H1 (cell line): ENCODE measurements around the gene PPIP5K1. TPM values are rescaled to one million over a fixed set of nuclear protein-coding genes. Genes with fewer than 3 reads are reported as not detected.

Experiments used
- CHD7 ChIP-seq: fragments of 300-600 bp; sonication (generic); IDR thresholded peaks from 2 replicates; pipeline ENCODE4 v1.7.1; 2012; ENCODE audit warnings: low read length, moderate library complexity, mild to moderate bottlenecking, inconsistent platforms; ENCODE audit not compliant: insufficient replicate concordance
- FOSL1 ChIP-seq: IDR thresholded peaks from 2 replicates; pipeline ENCODE4 v1.6.1; 2011; ENCODE audit warnings: mild to moderate bottlenecking, low read depth, low read length, moderate library complexity; ENCODE audit not compliant: insufficient read depth
- KDM1A ChIP-seq: fragments of 200-600, 300-600 bp; sonication (generic); IDR thresholded peaks from 2 replicates; pipeline ENCODE4 v1.7.1; 2016; ENCODE audit warnings: mild to moderate bottlenecking, low read length, borderline replicate concordance
- MAX ChIP-seq: IDR thresholded peaks from 2 replicates; pipeline ENCODE4 v1.6.1; 2012; ENCODE audit warnings: inconsistent platforms
- POLR2AphosphoS5 ChIP-seq: IDR thresholded peaks from 2 replicates; pipeline ENCODE4 v1.6.1; 2011; ENCODE audit warnings: low read depth, low read length
- RNF2 ChIP-seq: fragments of 200-900, 300-1000 bp; sonication (generic); IDR thresholded peaks from 2 replicates; pipeline ENCODE4 v1.7.1; 2016; ENCODE audit warnings: borderline replicate concordance, low read depth, mild to moderate bottlenecking, antibody characterized with exemption, low read length; ENCODE audit not compliant: poor library complexity, severe bottlenecking; ENCODE audit errors: missing control alignments
- RXRA ChIP-seq: IDR thresholded peaks from 2 replicates; pipeline ENCODE4 v1.6.1; 2011; ENCODE audit warnings: low read depth, mild to moderate bottlenecking, low read length, moderate library complexity; ENCODE audit not compliant: insufficient read depth
- SP4 ChIP-seq: IDR thresholded peaks from 2 replicates; pipeline ENCODE4 v1.6.1; 2012; ENCODE audit warnings: low read length, inconsistent platforms
- polyA plus RNA-seq, 7 experiments: library from polyadenylated mRNA; depleted of rRNA in 3 of 7; stranded (reverse) in 5 of 7; unstranded in 2 of 7; fragments of >200 nt in 5 of 7; fragments of 200-250 nt in 2 of 7; gene quantifications; 1 replicate in 5 of 7; 2 replicates in 1 of 7; 4 replicates in 1 of 7; pipeline versions ENCODE4 v1.2.1 to v1.2.3, GENCODE V29; 2011 to 2013; ENCODE audit warnings: missing spikeins in 2 of 7, mixed read lengths in 2 of 7
- total RNA-seq: library from RNA; stranded (reverse); fragmentation: NEBNext Ultra II Directional; extraction: Animal tissue kit (Norgen Biotek cat#: 25700); gene quantifications from 2 replicates; pipeline ENCODE4 v1.2.1, GENCODE V29; 2021

PPIP5K1 gene
- total and polyA plus RNA-seq, 2 of the 8 experiments (the other 6 are each of a cell fraction or from before 2014, with no cell fraction given) = 18.8 to 22.7 TPM

DNA sequence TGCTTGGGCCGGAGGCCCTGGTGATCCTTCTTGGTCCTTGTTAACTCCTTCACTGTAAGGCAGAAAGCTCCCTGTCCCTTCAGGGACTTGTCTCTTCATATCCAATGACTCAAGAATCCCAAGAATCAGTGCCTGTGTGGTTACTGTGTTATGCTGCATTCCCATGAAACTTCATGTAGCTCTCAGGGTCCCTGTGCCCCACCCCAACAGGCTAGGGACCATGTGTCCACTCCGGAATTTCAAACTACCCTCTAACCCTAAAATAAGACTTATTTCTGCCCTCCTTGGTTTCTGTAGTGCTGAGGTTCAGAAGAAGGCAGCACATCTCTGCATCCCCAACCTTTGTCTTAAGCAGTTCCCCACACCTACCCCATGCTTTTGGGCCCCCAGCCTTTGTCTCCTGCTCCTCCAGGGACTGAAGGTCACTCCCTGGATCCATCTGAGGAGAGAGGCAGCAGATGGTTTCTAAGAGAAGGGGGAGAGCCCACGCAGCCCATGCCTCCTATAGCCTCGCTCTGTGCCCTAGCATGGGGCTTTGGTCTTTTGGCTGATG is 73.1 kb downstream of the PPIP5K1 start (continued):
- TF ChIP-seq MAX (no peak), CHD7 (no peak), RXRA (no peak), POLR2AphosphoS5 (no peak), RNF2 (no peak), FOSL1 (no peak), SP4 (no peak), KDM1A (no peak)
